ENCODE results near the gene SEC22A.
A peak's percentile ranks its signal among the peaks of the same experiment; 100 is the strongest.

The SEC22A gene

DNA sequence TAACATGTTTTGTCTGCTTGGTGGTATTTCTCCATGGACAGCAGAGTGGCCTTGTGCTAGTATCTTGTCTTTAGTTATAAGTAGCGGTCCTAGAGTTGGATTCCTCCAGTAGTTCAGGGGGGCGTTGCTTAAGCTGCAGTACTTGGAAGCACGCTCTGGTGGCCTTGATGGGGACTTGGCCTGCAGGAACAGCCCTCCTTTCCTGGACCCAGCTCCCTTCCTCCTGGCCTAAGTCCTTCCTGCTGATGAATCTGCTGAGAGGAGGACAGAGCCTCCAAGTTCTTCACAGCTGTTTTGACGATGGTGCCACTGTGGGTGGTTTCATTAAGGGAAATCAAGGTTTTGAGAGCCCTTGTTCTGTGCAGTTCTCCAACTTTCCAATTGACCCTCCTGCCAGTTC lies 38.6 kb upstream of the SEC22A start:
- H3K27ac Mint-ChIP-seq = no peak overlapping the region
- peaks cover 20% of the 10 kb centered on the region for H3K36me3 Mint-ChIP-seq
- H3K4me1 Mint-ChIP-seq = no peaks in the 10 kb centered on the region
- DNase-seq = no peak
- peaks cover 3% of the 10 kb centered on the region for H3K9me3 Mint-ChIP-seq
- H3K4me3 Mint-ChIP-seq = no peak overlapping the region
- H3K27me3 Mint-ChIP-seq = no peaks in the 10 kb centered on the region
- CTCF ChIA-PET = no interaction called here

GRCh38 chr3:123165163-123165562 lies 36.6 kb upstream of the SEC22A start:
- Mint-ChIP-seq H3K27me3 (no peaks in the 10 kb centered on the region), H3K9me3 (peaks cover 3% of the 10 kb centered on the region), H3K4me3 (no peak overlapping the region), H3K36me3 (peaks cover 20% of the 10 kb centered on the region), H3K27ac (no peak overlapping the region), H3K4me1 (no peaks in the 10 kb centered on the region)
- no peak for DNase-seq
- CTCF ChIA-PET = no interaction called here

DNA sequence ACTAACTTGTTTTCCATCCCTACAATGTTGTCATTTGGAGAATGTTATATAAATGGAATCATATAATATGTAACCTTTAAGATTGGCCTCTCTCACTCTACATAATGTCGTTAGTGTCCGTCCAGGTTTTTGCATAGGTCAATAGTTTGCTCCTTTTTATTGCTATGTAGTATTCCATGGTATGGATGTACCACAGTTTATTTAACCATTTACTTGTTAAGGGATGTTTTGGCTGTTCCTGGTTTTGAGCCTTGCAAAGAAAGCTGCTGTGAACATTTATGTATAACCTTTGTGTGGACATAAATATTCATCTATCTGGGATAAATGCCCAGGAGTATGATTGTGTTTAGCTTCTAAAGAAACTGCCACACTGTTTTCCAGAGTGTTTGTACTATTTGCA lies 34.1 kb upstream of the SEC22A start:
- DNase-seq = no peak
- CTCF ChIA-PET = no interaction called here
- no peak overlapping the region for H3K4me3 Mint-ChIP-seq
- no peaks in the 10 kb centered on the region for H3K4me1 Mint-ChIP-seq
- no peak overlapping the region for H3K27ac Mint-ChIP-seq
- peaks cover 20% of the 10 kb centered on the region for H3K36me3 Mint-ChIP-seq
- peaks cover 3% of the 10 kb centered on the region for H3K9me3 Mint-ChIP-seq
- no peaks in the 10 kb centered on the region for H3K27me3 Mint-ChIP-seq

- H3K27ac Mint-ChIP-seq = no peak overlapping the region
- H3K9me3 Mint-ChIP-seq = peaks cover 3% of the 10 kb centered on the region
- H3K36me3 Mint-ChIP-seq = peaks cover 19% of the 10 kb centered on the region
- H3K27me3 Mint-ChIP-seq = no peaks in the 10 kb centered on the region
- H3K4me1 Mint-ChIP-seq = no peaks in the 10 kb centered on the region
- CTCF ChIA-PET = no interaction called here
- no peak for DNase-seq
- H3K4me3 Mint-ChIP-seq = no peak overlapping the region
These were observed 33.6 kb upstream of the SEC22A start for GRCh38 chr3:123168122-123168521.

- H3K27ac Mint-ChIP-seq = no peak overlapping the region
- H3K4me3 Mint-ChIP-seq = no peak overlapping the region
- DNase-seq = no peak
- peaks cover 19% of the 10 kb centered on the region for H3K36me3 Mint-ChIP-seq
- no peaks in the 10 kb centered on the region for H3K4me1 Mint-ChIP-seq
- H3K27me3 Mint-ChIP-seq = no peaks in the 10 kb centered on the region
- CTCF ChIA-PET = no interaction called here
- peaks cover 3% of the 10 kb centered on the region for H3K9me3 Mint-ChIP-seq
These were observed 33.1 kb upstream of the SEC22A start for GRCh38 chr3:123168605-123169004.

GRCh38 chr3:123169492-123169929 lies 32.2 kb upstream of the SEC22A start:
- Mint-ChIP-seq H3K9me3 (peaks cover 3% of the 10 kb centered on the region), H3K4me3 (no peak overlapping the region), H3K36me3 (peaks cover 13% of the 10 kb centered on the region), H3K4me1 (no peaks in the 10 kb centered on the region), H3K27ac (no peak overlapping the region), H3K27me3 (no peaks in the 10 kb centered on the region)
- DNase-seq = no peak
- CTCF ChIA-PET = no interaction called here

DNA sequence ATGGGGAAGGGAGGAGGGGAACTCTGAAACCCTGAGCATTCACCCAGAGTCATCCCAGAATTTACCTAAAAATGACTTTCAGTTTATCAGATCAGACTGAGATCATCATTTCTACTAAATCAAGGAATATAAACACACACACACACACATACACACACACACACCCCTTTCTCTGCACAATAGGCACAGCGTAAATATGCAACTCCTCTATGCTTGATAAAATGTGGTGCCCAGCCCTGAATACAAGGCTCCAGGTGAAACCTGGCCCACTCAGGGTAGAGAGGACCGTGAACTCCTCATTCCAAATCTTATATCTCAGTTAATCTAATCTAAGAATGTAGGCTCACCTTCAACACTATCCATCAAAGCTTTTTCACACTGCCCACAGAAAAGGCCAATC lies 31.8 kb upstream of the SEC22A start:
- Mint-ChIP-seq H3K4me3 (no peak overlapping the region), H3K9me3 (peaks cover 2% of the 10 kb centered on the region), H3K27ac (no peak overlapping the region), H3K36me3 (peaks cover 9% of the 10 kb centered on the region), H3K27me3 (no peaks in the 10 kb centered on the region), H3K4me1 (no peaks in the 10 kb centered on the region)
- DNase-seq = no peak
- CTCF ChIA-PET = no interaction called here

GRCh38 chr3:123180791-123181190 lies 21.0 kb upstream of the SEC22A start:
- H3K4me3 Mint-ChIP-seq = no peak overlapping the region
- H3K9me3 Mint-ChIP-seq = no peaks in the 10 kb centered on the region
- no peak for DNase-seq
- H3K27me3 Mint-ChIP-seq = peaks cover 5% of the 10 kb centered on the region
- peak overlapping the region; percentile 50 for H3K27ac Mint-ChIP-seq
- H3K36me3 Mint-ChIP-seq = no peaks in the 10 kb centered on the region
- no peaks in the 10 kb centered on the region for H3K4me1 Mint-ChIP-seq
- CTCF ChIA-PET = no interaction called here

DNA sequence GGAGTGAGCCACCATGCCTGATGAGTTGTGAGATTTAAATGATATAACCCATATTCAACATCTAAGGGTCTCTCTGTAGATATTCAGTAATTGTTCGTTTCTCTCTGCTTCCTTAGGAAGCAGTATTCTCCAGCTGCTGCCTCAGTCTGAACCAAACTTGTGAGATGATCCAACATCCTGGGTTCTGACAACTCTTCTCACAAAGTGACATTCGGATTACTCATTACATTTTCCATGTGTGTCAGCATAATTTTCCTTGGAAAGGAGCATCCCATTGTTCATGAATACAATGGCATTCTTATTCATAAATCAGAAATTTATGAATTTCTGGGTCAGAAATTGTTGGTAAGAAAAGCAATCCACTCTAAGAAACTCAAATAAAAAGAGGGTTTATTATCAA lies 15.0 kb upstream of the SEC22A start:
- H3K27ac Mint-ChIP-seq = no peak overlapping the region

GRCh38 chr3:123188058-123188457 lies 13.7 kb upstream of the SEC22A start:
- Mint-ChIP-seq H3K9me3 (no peaks in the 10 kb centered on the region), H3K27me3 (peaks cover 9% of the 10 kb centered on the region), H3K4me3 (no peak overlapping the region), H3K4me1 (no peaks in the 10 kb centered on the region), H3K36me3 (no peaks in the 10 kb centered on the region), H3K27ac (no peak overlapping the region)
- DNase-seq = no peak
- CTCF ChIA-PET = interaction anchor here (0.6 kb wide), 1 partner anchor 245 kb away, joined by 4 read pairs; no protein-coding TSS in a partner anchor

More for the DNA sequence above, 15.0 kb upstream of the SEC22A start:
- Mint-ChIP-seq H3K4me1 (no peaks in the 10 kb centered on the region), H3K36me3 (no peaks in the 10 kb centered on the region), H3K4me3 (no peak overlapping the region), H3K9me3 (no peaks in the 10 kb centered on the region), H3K27me3 (peaks cover 11% of the 10 kb centered on the region)
- CTCF ChIA-PET = no interaction called here
- DNase-seq = no peak

- Mint-ChIP-seq H3K27ac (no peak overlapping the region), H3K4me3 (no peak overlapping the region), H3K27me3 (peaks cover 10% of the 10 kb centered on the region), H3K36me3 (no peaks in the 10 kb centered on the region), H3K4me1 (no peaks in the 10 kb centered on the region), H3K9me3 (no peaks in the 10 kb centered on the region)
- CTCF ChIA-PET = no interaction called here
- DNase-seq = no peak
These were observed 8.2 kb upstream of the SEC22A start for GRCh38 chr3:123193448-123194101.

DNA sequence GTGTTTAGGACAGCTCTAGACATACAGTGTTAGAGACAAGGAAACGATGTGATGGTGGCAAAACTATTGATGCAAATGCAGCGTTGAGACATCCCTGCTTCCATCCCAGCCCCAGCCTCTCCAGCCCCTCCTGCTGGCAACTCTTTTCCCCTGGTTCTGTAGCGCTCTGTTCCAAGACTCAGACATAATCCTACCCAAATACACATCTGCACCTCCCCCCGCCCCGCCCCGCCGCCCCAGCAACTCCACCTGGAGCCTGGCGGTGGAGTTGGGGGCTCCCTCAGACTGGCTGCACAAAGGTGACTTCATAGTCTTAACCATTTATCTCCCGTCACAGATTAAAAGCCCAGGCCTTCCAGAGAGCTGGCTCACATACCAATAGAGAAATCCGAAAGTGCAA lies 7.2 kb upstream of the SEC22A start:
- Mint-ChIP-seq H3K4me1 (no peaks in the 10 kb centered on the region), H3K27ac (no peak overlapping the region), H3K36me3 (no peaks in the 10 kb centered on the region), H3K9me3 (no peaks in the 10 kb centered on the region), H3K27me3 (peaks cover 12% of the 10 kb centered on the region), H3K4me3 (no peak overlapping the region)
- CTCF ChIA-PET = no interaction called here
- DNase-seq = peak; percentile 24

GRCh38 chr3:123198372-123198771 lies 3.4 kb upstream of the SEC22A start:
- CTCF ChIA-PET = no interaction called here
- Mint-ChIP-seq H3K9me3 (peaks cover 1% of the 10 kb centered on the region), H3K4me3 (no peak overlapping the region)

DNA sequence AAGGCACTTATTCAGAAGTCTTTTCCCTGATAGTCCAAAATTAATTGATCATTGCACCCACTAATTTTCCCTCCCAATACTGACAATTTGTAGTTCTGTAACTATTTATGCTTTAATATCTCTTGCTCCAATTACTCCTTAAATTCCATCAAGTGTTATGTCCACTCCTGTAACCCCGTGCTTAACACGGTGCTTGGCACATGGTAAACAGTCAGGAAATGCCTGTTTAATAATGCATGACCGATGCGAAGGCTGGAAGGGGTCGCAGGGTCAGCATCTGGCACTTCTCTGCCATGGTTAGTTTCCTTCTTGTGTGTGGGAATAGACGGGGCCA lies 553 bp upstream of the SEC22A start:
- DNase-seq = no peak
- Mint-ChIP-seq H3K27me3 (peaks cover 13% of the 10 kb centered on the region), H3K36me3 (peaks cover 2% of the 10 kb centered on the region), H3K4me1 (peaks cover 28% of the 10 kb centered on the region), H3K4me3 (peak overlapping the region; percentile 85), H3K9me3 (peaks cover 1% of the 10 kb centered on the region), H3K27ac (peak overlapping the region; percentile 98)
- CTCF ChIA-PET = no interaction called here

More at GRCh38 chr3:123198372-123198771, 3.4 kb upstream of the SEC22A start:
- H3K27ac Mint-ChIP-seq = no peak overlapping the region
- H3K27me3 Mint-ChIP-seq = peaks cover 13% of the 10 kb centered on the region
- peaks cover 2% of the 10 kb centered on the region for H3K36me3 Mint-ChIP-seq
- peaks cover 24% of the 10 kb centered on the region for H3K4me1 Mint-ChIP-seq
- DNase-seq = no peak

DNA sequence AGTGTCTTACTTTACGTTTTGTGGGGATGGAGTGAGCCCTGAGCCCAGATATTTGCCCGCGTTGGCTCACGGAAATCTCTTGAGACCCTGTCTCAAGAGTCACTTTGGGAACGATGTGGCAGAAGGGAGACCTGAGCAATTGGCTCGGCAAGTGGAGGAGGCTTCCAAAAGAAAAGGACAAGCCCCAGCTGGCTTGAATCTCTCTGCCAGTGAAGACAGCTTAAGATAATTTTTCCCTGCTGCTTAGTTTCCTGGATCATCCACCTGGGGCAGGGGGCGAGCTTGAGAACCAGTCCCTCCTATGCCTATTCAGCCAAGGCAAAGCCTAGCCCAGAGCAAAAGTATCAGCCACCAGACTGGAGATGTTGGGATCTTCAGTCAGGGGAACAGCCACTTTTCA lies 708 bp downstream of the SEC22A start:
- Mint-ChIP-seq H3K4me3 (peak overlapping the region; percentile 85), H3K9me3 (peaks cover 1% of the 10 kb centered on the region), H3K27me3 (peaks cover 5% of the 10 kb centered on the region), H3K4me1 (peaks cover 28% of the 10 kb centered on the region), H3K27ac (peak overlapping the region; percentile 98), H3K36me3 (peaks cover 3% of the 10 kb centered on the region)
- DNase-seq = peak; percentile 28
- CTCF ChIA-PET = no interaction called here

- Mint-ChIP-seq H3K9me3 (no peaks in the 10 kb centered on the region), H3K27ac (no peak overlapping the region), H3K36me3 (peaks cover 20% of the 10 kb centered on the region), H3K4me1 (no peaks in the 10 kb centered on the region), H3K4me3 (no peak overlapping the region), H3K27me3 (no peaks in the 10 kb centered on the region)
- CTCF ChIA-PET = no interaction called here
- no peak for DNase-seq
These were observed 17.2 kb downstream of the SEC22A start for GRCh38 chr3:123218990-123219389.
